H7 (cell line): Measurements from ENCODE around the gene KIF17. TPM values are rescaled to one million over a fixed set of nuclear protein-coding genes. Genes with fewer than 3 reads are reported as not detected.

Source experiments
- DNase-seq: peaks from one replicate; pipeline ENCODE4 v3.0.0; 2012
- H3K27me3 ChIP-seq: 2 replicates; pipeline ENCODE4 v1.6.0; 2011; ENCODE audit warnings: mild to moderate bottlenecking, low read length; ENCODE audit not compliant: control insufficient read depth, insufficient read depth
- H3K36me3 ChIP-seq: replicated peaks from 2 replicates; pipeline ENCODE4 v1.5.1; 2011; ENCODE audit warnings: low read length; ENCODE audit not compliant: control insufficient read depth, insufficient read depth
- H3K4me3 ChIP-seq: 2 replicates; pipeline ENCODE4 v1.5.1; 2011; ENCODE audit warnings: low read depth, mild to moderate bottlenecking, control low read depth, low read length, moderate library complexity; ENCODE audit not compliant: insufficient read depth
- total RNA-seq: library from RNA; depleted of rRNA; stranded (reverse); fragments of >200 nt; shearing (Covaris generic); gene quantifications from 2 replicates; pipeline ENCODE4 v1.2.3, GENCODE V29; 2014

Gene KIF17
- total RNA-seq, 1 experiment from 2014 or later, result 3.5 TPM

DNA sequence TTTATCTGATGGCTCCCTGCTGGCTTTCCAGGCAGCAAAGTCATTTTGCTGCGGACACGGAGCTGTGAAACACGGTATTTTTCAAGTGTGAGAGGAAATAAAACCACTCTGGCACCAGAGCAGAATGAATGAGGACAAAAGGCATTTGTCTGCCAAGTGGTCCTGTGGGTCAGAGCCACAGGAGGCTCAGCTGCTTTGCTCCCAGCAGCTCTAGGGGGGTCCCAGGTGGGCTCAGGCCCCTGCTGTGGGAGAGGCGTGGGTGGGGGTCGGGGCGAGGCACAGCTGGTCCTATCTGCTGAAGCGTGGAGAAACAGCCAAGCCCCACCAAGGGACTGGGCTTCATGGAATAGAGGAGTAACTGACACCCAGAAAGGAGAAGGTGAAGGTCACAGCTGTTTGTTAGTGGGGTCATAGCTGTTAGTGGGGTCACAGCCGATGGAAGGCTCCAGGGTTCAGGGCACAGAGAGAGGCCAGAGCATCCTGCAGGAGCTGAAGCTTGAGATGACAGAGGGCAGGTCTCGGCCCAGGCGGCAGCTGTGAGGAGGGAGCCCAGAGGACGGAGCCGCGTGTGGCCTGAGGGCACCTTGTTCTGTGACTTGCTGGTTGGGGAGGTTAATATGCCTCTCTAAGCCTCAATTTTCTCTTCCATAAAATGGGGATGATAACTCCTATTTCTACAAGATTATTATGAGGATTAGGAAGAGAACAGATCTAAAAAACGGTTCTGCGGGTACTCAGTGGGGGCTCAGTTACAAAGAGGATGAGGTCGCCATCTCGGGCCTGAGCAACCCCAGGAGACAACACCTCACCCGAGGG, 7.1 kb downstream of the KIF17 start:
- Histone ChIP-seq H3K27me3 (no peaks in the 10 kb centered on the region; the same call in 1 of the 2 replicates), H3K36me3 (peaks cover 4% of the 10 kb centered on the region), H3K4me3 (no peak overlapping the region)
- no peak for DNase-seq

DNA sequence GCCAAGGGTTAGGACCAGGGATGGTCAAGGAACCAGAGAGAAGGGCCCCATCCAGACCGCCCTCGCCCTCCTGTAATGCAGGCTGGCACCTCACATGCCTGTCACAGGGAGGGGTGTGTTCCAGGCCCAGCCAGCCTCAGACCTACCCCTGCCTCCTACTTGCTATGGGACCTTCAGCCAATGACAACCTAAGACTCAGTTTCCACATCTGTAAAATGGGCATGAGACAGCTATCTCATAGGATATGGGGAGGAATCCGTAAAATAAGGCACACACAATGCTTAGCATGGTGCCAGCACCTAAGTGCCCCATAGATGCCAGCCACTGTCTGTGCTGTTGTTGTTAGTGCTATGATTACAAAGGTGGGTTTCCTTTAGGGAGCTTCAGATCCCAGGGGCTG, 7.9 kb downstream of the KIF17 start:
- Histone ChIP-seq H3K4me3 (no peak overlapping the region), H3K36me3 (peaks cover 4% of the 10 kb centered on the region), H3K27me3 (no peaks in the 10 kb centered on the region)
- no peak for DNase-seq

DNA sequence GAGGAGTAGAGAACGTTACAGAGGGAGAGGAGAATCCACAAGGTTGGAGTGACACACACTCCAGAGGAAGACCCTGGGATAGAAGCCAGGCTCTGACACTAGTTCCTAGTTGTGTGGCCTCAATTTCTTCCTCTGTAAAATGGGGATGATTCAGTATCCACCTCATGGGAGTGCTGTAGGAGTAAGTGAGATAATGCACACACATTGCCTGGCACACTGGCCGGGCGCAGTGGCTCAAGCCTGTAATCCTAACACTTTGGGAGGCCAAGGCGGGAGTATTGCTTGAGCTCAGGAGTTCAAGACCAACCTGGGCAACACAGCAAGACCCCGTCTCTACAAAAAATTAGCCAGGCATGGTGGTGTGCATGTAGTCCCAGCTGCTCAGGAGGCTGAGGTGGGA, 8.9 kb downstream of the KIF17 start:
- no peaks in the 10 kb centered on the region for H3K27me3 ChIP-seq
- no peak overlapping the region for H3K4me3 ChIP-seq
- peaks cover 4% of the 10 kb centered on the region for H3K36me3 ChIP-seq
- no peak for DNase-seq

DNA sequence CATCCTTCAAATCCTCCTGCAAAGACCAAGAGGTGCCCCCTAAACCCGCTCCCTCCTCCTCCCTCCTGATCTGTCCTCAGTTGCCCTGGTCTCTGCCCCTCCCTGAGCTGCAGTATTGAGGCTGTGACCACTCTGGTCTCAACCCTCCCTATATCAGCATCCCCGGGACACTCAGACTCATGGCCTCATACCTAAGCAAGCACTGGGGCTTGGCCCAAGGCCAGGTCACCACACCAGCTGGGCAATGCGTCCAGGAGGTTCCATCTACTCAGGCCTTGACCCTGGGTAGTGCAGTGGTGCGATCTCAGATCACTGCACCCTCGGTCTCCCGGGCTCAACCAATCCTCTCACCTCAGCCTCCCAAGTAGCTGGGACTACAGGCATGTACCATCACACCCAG, 9.8 kb downstream of the KIF17 start:
- Histone ChIP-seq H3K27me3 (no peaks in the 10 kb centered on the region), H3K4me3 (no peak overlapping the region), H3K36me3 (peaks cover 3% of the 10 kb centered on the region)
- no peak for DNase-seq

GRCh38 chr1:20706841-20707240, 11.0 kb downstream of the KIF17 start:
- Histone ChIP-seq H3K4me3 (no peak overlapping the region), H3K36me3 (peaks cover 3% of the 10 kb centered on the region), H3K27me3 (no peaks in the 10 kb centered on the region)
- DNase-seq, result no peak

DNA sequence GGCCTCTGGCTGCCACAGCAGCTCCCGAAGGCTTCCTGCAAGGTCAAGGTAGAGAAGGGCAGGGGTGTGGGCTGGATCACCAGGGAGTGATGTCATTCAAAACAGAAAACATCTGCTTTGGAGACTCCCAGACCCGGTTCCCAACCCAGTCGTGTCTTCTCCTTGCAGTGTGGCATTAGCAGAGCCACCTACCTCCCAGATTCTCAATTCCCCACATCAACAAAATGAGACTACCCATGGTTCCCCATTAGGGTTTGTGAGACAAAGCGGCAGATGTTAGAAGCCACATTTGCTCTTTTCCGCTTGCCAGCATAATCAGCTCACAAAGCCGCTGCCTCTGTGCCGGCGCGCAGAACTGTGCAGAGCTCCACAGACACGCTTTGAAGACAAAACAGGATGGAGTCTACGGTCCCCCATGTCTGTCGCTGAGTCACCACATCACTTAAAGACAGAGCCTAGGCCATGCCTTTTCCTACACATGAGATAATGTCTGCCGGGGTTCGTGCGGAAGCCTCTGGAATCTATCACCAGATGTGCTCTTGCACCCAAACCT, 12.5 kb downstream of the KIF17 start:
- no peak for DNase-seq
- no peak overlapping the region for H3K4me3 ChIP-seq
- H3K27me3 ChIP-seq, result no peaks in the 10 kb centered on the region
- peaks cover 2% of the 10 kb centered on the region; the same call in 1 of the 2 replicates for H3K36me3 ChIP-seq

DNA sequence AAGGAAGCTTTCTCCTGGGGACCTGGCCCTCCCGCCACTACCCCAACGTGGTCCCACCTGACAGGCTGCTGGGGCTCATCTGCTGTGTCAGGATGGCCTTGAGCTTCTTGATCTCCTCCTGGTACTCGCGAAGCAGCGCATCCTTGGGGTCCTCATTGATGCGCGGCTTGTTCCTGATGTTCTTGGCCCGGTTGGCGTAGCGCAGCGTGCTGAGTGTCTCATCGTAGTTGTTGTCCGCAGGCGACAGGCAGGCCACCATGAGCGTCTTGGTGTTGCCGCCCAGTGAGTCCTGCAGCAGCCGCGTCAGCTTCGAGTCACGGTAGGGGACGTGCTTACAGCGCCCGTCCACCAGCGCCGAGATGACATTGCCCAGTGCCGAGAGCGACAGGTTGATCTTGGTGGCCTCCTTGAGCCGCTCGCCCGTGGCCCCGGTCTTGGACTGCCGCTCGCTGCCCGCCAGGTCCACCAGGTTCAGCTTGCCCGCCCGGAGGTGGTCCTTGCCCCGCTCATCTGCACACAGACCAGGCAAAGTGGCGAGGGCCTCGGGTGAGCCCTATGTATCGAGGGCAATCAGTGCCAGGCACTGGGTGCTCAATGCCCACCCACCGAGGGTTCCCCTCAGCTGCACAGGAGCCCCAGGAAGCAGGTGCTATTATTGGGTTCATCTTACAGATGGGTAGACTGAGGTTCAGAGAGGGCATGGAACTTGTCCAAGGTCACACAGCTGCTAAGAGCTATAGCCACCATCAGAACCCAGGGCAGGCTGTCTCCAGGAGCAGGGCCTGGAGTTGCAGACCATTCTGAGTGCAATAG, 13.2 kb downstream of the KIF17 start:
- H3K27me3 ChIP-seq, result no peaks in the 10 kb centered on the region
- no peak for DNase-seq
- no peak overlapping the region for H3K4me3 ChIP-seq
- H3K36me3 ChIP-seq, result peaks cover 2% of the 10 kb centered on the region; the same call in 1 of the 2 replicates

- no peak for DNase-seq
- no peaks in the 10 kb centered on the region; the same call in 1 of the 2 replicates for H3K36me3 ChIP-seq
- no peak overlapping the region for H3K4me3 ChIP-seq
- no peaks in the 10 kb centered on the region for H3K27me3 ChIP-seq
These were observed 14.6 kb downstream of the KIF17 start for GRCh38 chr1:20703124-20703756.

DNA sequence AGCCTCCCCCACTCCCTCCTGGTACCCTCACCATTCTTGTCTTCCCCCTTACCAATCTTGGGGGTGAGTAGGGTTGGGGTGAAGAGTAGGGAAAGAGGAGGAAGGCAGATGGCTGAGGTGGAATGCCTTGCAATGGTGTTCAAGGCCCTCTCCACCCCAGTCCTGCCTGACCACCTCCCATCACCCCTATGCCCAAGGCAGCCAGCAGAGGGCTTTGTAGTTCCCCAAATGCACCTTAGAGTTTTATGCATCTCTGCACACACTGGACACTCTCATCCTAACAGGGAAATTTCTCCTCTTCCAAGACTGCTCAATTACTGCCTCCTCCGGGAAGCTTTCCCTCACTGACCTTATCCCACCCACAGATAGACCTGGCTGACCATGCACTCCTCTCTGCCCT, 15.4 kb downstream of the KIF17 start:
- no peak overlapping the region for H3K4me3 ChIP-seq
- no peak for DNase-seq
- no peaks in the 10 kb centered on the region; the same call in 1 of the 2 replicates for H3K36me3 ChIP-seq

GRCh38 chr1:20701847-20702246, 16.0 kb downstream of the KIF17 start:
- no peaks in the 10 kb centered on the region for H3K36me3 ChIP-seq
- no peaks in the 10 kb centered on the region for H3K27me3 ChIP-seq
- H3K4me3 ChIP-seq, result no peak overlapping the region
- no peak for DNase-seq

More for the DNA sequence above, 15.4 kb downstream of the KIF17 start:
- no peaks in the 10 kb centered on the region for H3K27me3 ChIP-seq

DNA sequence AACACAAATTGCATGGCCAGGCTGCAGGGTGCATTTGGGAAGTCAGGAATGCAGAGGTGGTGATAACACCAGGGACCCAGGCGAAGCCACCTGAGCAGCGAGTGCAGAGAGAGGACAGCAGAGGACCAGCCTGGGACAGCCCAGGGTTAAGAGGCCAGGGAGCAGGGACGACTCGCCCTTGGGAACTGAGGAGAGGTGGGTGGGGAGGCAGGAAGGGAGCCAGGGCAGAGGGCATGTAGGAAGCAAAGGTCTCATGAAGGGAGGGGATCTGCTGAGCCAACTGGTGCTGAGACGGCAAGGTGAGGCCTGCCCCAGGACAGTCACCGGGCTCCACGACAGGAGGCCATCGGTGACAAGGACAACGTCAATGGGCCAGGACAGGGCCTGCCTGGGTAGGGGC, 16.4 kb downstream of the KIF17 start:
- H3K27me3 ChIP-seq, result no peaks in the 10 kb centered on the region
- no peak overlapping the region for H3K4me3 ChIP-seq
- no peak for DNase-seq
- H3K36me3 ChIP-seq, result no peaks in the 10 kb centered on the region

GRCh38 chr1:20700636-20701215, 17.1 kb downstream of the KIF17 start:
- Histone ChIP-seq H3K4me3 (no peak overlapping the region), H3K27me3 (no peaks in the 10 kb centered on the region; the same call in 1 of the 2 replicates), H3K36me3 (no peaks in the 10 kb centered on the region)
- no peak for DNase-seq

- H3K4me3 ChIP-seq, result no peak overlapping the region
- no peaks in the 10 kb centered on the region; the same call in 1 of the 2 replicates for H3K27me3 ChIP-seq
- no peak for DNase-seq
- no peaks in the 10 kb centered on the region for H3K36me3 ChIP-seq
These were observed 18.2 kb downstream of the KIF17 start for GRCh38 chr1:20699558-20699957.
